Esophagus squamous epithelium (tissue), 4 donors: Measurements from ENCODE around the gene ATP2A3.

ENCODE experiments used
- POLR2A ChIP-seq, 4 donors: fragments of 450-650 bp; IDR thresholded peaks; one replicate each; pipeline ENCODE4 v1.6.1; 2017; ENCODE audit warnings: antibody characterized with exemption in 4 of 4, mild to moderate bottlenecking in 4 of 4, moderate library complexity in 3 of 4
- TF ChIP-seq, protein P1 (sequence below), 6 experiments: fragments of 450-650 bp in 4 of 6; fragments of 200-600 bp in 2 of 6; sonication (generic) in 2 of 6; IDR thresholded peaks; one replicate each; pipeline ENCODE4 v1.5.1; 2016 to 2019; ENCODE audit warnings: antibody characterized with exemption in 6 of 6, mild to moderate bottlenecking in 4 of 6, moderate library complexity in 4 of 6

DNA sequence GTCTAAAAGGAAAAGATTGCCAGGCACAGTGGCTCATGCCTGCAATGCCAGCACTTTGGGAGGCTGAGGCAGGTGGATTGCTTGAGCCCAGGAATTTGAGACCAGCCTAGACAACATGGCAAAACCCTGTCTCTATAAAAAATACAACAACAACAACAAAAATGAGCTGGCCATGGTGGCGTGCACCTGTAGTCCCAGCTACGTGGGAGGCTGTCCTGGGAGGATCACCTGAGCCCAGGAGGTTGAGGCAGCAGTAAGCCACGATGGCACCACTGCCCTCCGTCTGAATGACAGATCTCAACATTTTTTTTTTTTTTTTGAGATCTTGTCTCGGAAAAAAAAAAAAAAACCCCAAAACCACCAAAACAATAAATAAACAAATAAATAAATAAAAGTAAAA lies 28.1 kb upstream of the ATP2A3 start:
- no peak for TF ChIP-seq POLR2A (IDR thresholded peaks at IDR 0.05)
- TF ChIP-seq, protein P1, sequence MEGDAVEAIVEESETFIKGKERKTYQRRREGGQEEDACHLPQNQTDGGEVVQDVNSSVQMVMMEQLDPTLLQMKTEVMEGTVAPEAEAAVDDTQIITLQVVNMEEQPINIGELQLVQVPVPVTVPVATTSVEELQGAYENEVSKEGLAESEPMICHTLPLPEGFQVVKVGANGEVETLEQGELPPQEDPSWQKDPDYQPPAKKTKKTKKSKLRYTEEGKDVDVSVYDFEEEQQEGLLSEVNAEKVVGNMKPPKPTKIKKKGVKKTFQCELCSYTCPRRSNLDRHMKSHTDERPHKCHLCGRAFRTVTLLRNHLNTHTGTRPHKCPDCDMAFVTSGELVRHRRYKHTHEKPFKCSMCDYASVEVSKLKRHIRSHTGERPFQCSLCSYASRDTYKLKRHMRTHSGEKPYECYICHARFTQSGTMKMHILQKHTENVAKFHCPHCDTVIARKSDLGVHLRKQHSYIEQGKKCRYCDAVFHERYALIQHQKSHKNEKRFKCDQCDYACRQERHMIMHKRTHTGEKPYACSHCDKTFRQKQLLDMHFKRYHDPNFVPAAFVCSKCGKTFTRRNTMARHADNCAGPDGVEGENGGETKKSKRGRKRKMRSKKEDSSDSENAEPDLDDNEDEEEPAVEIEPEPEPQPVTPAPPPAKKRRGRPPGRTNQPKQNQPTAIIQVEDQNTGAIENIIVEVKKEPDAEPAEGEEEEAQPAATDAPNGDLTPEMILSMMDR (IDR thresholded peaks at IDR 0.05), result no peak
